Stimulated activated naive B cell treated with anti-CD40 and anti-IgM and Interleukin-4, amounts not matched to agents 10 μg/mL and 1 μg/mL and 100 μg/mL, for 72 hours (primary cell): ENCODE measurements around the gene CDH16.

Experiments used
- ATAC-seq, 2 donors: fragments of 150-1000 bp; cut with Tn5 transposase; replicated peaks; 2 replicates each; pipeline ENCODE4 v1.10.0; 2021; ENCODE audit warnings: moderate library complexity in 1 of 2
- DNase-seq: peaks from one replicate; pipeline ENCODE4 v3.0.0; 2021
- H3K27ac Mint-ChIP-seq: one replicate; pipeline ENCODE4 v1.8.0; 2022; ENCODE audit warnings: mild to moderate bottlenecking, mixed read lengths
- H3K27me3 Mint-ChIP-seq, 2 donors: one replicate each; pipeline ENCODE4 v1.8.0; 2022; ENCODE audit warnings: mixed read lengths in 2 of 2
- H3K36me3 Mint-ChIP-seq, 2 donors: one replicate each; pipeline ENCODE4 v1.8.0; 2022; ENCODE audit warnings: mixed read lengths in 2 of 2, mild to moderate bottlenecking in 1 of 2
- H3K4me1 Mint-ChIP-seq, 2 donors: one replicate each; pipeline ENCODE4 v1.8.0; 2022; ENCODE audit warnings: mixed read lengths in 2 of 2, mild to moderate bottlenecking in 1 of 2
- H3K4me3 Mint-ChIP-seq, 2 donors: one replicate each; pipeline ENCODE4 v1.8.0; 2022; ENCODE audit warnings: mild to moderate bottlenecking in 2 of 2, mixed read lengths in 2 of 2, moderate library complexity in 1 of 2
- H3K9me3 Mint-ChIP-seq, 2 donors: one replicate each; pipeline ENCODE4 v1.8.0; 2022; ENCODE audit warnings: mixed read lengths in 2 of 2, mild to moderate bottlenecking in 1 of 2

CDH16 gene

GRCh38 chr16:66928702-66929388 lies 10.2 kb upstream of the CDH16 start:
- H3K27me3 Mint-ChIP-seq, result peaks cover 14 to 28% of the 10 kb centered on the region in 2 donors
- H3K4me1 Mint-ChIP-seq, result peaks cover 38 to 56% of the 10 kb centered on the region in 2 donors
- H3K9me3 Mint-ChIP-seq, result no peaks in the 10 kb centered on the region
- peaks cover 17 to 37% of the 10 kb centered on the region in 2 donors for H3K36me3 Mint-ChIP-seq
- no peak for ATAC-seq
- no peak for DNase-seq
- peak overlapping the region; percentile 59 for H3K27ac Mint-ChIP-seq
- H3K4me3 Mint-ChIP-seq, result no peak overlapping the region

DNA sequence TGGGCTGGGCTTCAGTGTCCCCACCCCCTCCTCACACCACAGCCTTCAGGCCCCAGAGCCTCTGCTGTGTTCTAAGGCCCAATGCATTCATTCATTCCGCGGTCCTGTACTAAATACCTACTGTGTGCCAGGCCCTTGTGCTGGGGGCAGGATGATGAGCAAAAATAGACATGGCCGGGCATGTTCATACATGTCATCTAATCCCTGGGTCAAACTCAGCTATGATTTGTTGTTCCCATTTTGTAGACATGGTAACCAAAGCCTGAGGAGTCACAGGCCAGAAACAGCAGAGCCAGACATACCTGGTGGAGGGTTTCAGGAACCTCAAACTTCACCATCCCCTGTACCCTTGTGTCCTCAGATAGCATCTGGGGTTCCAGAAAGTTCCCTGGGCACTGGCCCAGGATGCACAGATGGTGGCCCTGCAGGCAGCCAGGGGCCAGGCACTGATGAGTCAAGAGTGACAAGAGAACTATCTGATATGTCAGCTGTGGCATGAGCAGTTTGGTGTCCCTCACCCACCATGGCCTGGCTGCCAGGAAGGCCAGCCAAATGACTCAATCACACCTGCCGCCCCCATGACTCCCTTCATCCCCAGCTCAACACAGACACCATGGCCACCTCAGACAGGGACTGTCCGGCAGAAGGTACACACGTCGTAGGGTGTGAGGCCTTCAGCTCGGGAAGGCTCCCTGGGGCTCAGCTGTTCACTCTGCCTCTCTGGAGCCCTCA lies 9.4 kb upstream of the CDH16 start:
- no peak for ATAC-seq
- Mint-ChIP-seq H3K4me3 (no peak overlapping the region), H3K27me3 (peaks cover 21 to 36% of the 10 kb centered on the region in 2 donors), H3K36me3 (peaks cover 10 to 29% of the 10 kb centered on the region in 2 donors), H3K27ac (no peak overlapping the region), H3K9me3 (no peaks in the 10 kb centered on the region), H3K4me1 (peaks cover 38 to 56% of the 10 kb centered on the region in 2 donors)
- no peak for DNase-seq

- Mint-ChIP-seq H3K4me3 (no peak overlapping the region), H3K4me1 (peaks cover 30 to 48% of the 10 kb centered on the region in 2 donors), H3K27me3 (peaks cover 24 to 39% of the 10 kb centered on the region in 2 donors), H3K27ac (peak overlapping the region; percentile 73), H3K36me3 (peaks cover 5 to 19% of the 10 kb centered on the region in 2 donors), H3K9me3 (no peaks in the 10 kb centered on the region)
- ATAC-seq (peak in 1 of 2 donors; percentile 30), DNase-seq (no peak)
These were observed 8.3 kb upstream of the CDH16 start for GRCh38 chr16:66926961-66927436.

DNA sequence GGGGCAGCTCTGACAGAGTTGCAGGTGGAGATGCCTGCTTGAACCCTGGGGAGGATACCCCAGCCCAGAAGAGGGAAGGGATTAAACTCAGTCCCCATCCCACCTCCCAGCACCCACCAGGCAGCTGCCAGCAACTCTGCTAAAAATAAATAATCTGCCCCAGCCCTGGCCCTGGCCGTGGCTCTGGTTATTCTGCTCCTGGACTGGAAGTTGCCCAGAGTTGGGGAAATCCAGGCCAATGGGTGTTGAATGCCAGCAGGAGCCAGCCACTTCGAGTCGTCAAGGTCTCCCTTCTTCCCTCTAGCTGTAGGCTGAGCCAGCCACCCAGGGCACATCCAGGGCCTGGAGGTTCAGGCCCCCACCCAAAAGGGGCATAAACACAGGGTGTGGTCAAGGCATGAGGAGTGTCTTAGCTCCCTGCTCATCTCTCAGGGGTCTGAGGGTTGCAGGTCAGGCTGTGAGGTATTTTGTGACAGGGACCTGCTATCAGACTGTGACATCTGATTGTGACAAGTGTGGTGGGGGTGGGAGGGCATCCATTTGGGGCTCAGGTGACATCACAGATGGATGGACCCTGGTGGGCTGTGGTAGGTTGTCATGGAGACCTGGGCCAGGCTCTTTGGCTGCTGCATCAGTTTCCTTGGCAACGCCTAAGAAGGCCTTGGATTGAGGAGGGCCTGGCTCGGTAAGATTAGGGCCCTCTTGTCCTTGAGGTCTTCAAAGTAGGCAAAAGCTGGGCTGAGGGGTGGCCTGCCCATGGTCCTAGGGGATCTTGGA lies 7.7 kb upstream of the CDH16 start:
- DNase-seq (no peak), ATAC-seq (no peak)
- peaks cover 28 to 43% of the 10 kb centered on the region in 2 donors for H3K4me1 Mint-ChIP-seq
- peaks cover 26 to 41% of the 10 kb centered on the region in 2 donors for H3K27me3 Mint-ChIP-seq
- H3K9me3 Mint-ChIP-seq, result no peaks in the 10 kb centered on the region
- peaks cover 2 to 15% of the 10 kb centered on the region in 2 donors for H3K36me3 Mint-ChIP-seq
- H3K27ac Mint-ChIP-seq, result no peak overlapping the region
- H3K4me3 Mint-ChIP-seq, result no peak overlapping the region

- H3K27me3 Mint-ChIP-seq, result peaks cover 32 to 45% of the 10 kb centered on the region in 2 donors
- ATAC-seq (peak in 1 of 2 donors; percentile 12), DNase-seq (no peak)
- no peaks in the 10 kb centered on the region for H3K9me3 Mint-ChIP-seq
- peaks cover 28 to 43% of the 10 kb centered on the region in 2 donors for H3K4me1 Mint-ChIP-seq
- H3K27ac Mint-ChIP-seq, result peak within 1 kb of the TSS; percentile 69
- H3K4me3 Mint-ChIP-seq, result peak within 1 kb of the TSS; percentile 77 to 78
- H3K36me3 Mint-ChIP-seq, result peaks cover 2 to 15% of the 10 kb centered on the region in 2 donors
These were observed 6.7 kb upstream of the CDH16 start, which contains the start of gene RRAD for GRCh38 chr16:66925322-66925840. RRAD (minus strand) TSS chr16:66925535; CDS start chr16:66925179, 356 bp downstream.

- Mint-ChIP-seq H3K9me3 (no peaks in the 10 kb centered on the region), H3K27me3 (peaks cover 32 to 46% of the 10 kb centered on the region in 2 donors), H3K36me3 (peaks cover 2 to 11% of the 10 kb centered on the region in 2 donors), H3K4me3 (peak overlapping the region; percentile 77 to 78), H3K27ac (no peak overlapping the region), H3K4me1 (peaks cover 28 to 43% of the 10 kb centered on the region in 2 donors)
- DNase-seq, result no peak
- peak; percentile 49 to 74 for ATAC-seq
These were observed 6.0 kb upstream of the CDH16 start for GRCh38 chr16:66924527-66925321.

GRCh38 chr16:66923866-66924265 lies 5.2 kb upstream of the CDH16 start:
- no peak for DNase-seq
- H3K4me1 Mint-ChIP-seq, result peaks cover 28 to 43% of the 10 kb centered on the region in 2 donors
- H3K27me3 Mint-ChIP-seq, result peaks cover 36 to 54% of the 10 kb centered on the region in 2 donors
- no peak overlapping the region for H3K27ac Mint-ChIP-seq
- ATAC-seq, result no peak
- H3K9me3 Mint-ChIP-seq, result no peaks in the 10 kb centered on the region
- peaks cover 2 to 9% of the 10 kb centered on the region in 2 donors for H3K36me3 Mint-ChIP-seq
- no peak overlapping the region for H3K4me3 Mint-ChIP-seq

DNA sequence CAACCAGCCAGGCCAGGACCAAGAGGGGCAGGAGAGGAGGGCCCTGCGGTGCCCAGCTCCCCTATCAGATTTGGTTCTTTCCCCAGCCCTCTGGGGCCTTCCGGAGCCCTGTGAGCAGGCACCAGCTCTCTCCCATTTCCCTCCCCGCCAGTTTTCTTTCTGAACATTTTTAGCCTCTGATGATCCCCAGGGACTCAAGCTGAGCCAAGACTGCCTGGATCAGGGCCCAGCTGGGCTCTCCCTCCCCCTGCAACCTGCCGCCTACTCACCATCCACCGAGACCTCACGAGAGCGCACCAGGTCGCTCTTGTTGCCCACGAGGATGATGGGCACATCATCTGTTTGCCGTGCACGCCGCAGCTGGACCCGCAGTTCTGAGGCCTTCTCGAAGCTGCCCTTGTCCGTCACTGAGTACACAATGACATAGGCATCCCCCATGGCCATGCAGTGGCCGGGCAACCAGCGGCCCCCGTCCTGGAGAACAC lies 4.6 kb upstream of the CDH16 start:
- H3K27me3 Mint-ChIP-seq, result peaks cover 37 to 55% of the 10 kb centered on the region in 2 donors
- peaks cover 2 to 7% of the 10 kb centered on the region in 2 donors for H3K36me3 Mint-ChIP-seq
- H3K4me3 Mint-ChIP-seq, result peak overlapping the region in 1 of 2 donors; percentile 2
- no peaks in the 10 kb centered on the region for H3K9me3 Mint-ChIP-seq
- ATAC-seq, result peak in 1 of 2 donors; percentile 38
- DNase-seq, result no peak
- H3K27ac Mint-ChIP-seq, result no peak overlapping the region
- H3K4me1 Mint-ChIP-seq, result peaks cover 28 to 43% of the 10 kb centered on the region in 2 donors

GRCh38 chr16:66921729-66922450 lies 3.2 kb upstream of the CDH16 start:
- no peak overlapping the region for H3K4me3 Mint-ChIP-seq
- no peak for DNase-seq
- H3K27me3 Mint-ChIP-seq, result peaks cover 40 to 59% of the 10 kb centered on the region in 2 donors
- no peaks in the 10 kb centered on the region for H3K36me3 Mint-ChIP-seq
- no peak for ATAC-seq
- H3K9me3 Mint-ChIP-seq, result no peaks in the 10 kb centered on the region
- no peak overlapping the region for H3K27ac Mint-ChIP-seq
- H3K4me1 Mint-ChIP-seq, result peaks cover 23 to 33% of the 10 kb centered on the region in 2 donors

DNA sequence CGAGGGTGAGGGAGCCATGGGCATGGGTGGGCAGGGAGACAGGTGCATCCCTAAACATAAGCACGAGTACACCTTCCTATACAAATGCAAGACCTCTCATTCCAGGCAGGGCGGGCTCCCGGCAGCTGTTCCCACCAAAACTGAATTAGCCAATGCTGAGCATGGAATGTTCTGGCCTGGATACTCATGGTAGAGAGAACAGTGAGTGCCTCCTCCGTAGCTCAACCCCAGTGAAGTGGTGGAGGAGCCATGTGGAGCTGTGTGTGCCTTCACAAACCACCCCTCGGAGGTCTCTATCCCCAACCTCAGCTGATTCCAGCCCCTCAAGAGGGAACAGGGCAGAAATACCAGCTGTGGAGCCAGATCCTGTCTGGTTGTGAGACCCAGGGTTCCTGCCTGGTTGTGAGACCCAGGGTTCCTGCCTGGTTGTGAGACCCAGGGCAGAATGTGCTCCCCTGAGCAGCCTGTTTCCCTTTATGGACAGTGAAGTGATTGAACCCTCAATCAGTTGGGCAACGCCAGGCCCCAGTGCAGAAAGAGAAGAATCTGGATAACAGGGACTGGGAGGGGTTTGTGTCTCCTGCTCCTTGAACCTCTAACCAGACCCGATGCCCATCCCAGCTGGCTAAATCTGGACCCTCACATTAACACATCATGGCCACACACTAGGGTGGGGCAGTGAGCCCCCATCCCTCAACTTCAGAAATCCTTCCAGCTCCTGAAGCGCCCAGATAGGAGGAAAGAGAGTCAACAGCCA lies 2.4 kb upstream of the CDH16 start:
- Mint-ChIP-seq H3K27ac (no peak overlapping the region), H3K9me3 (no peaks in the 10 kb centered on the region), H3K36me3 (no peaks in the 10 kb centered on the region), H3K4me1 (peaks cover 20 to 28% of the 10 kb centered on the region in 2 donors), H3K4me3 (no peak overlapping the region), H3K27me3 (peaks cover 40 to 59% of the 10 kb centered on the region in 2 donors)
- DNase-seq, result no peak
- no peak for ATAC-seq

DNA sequence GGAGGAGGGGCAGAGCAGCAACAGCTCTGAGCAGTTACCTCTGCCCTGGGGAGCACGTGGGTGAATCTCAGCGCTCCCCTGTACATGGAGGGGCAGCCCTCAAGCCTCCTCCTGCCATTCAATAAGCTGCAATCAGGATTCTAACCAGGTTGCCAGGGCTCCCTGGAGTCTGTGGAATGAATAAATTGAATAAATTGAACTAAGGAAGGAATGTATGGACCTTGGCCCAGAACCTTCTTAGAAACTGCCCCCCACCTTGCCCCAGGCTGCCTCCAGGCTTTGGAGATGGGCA lies 1.6 kb upstream of the CDH16 start:
- H3K4me1 Mint-ChIP-seq, result peaks cover 14 to 20% of the 10 kb centered on the region in 2 donors
- no peaks in the 10 kb centered on the region for H3K9me3 Mint-ChIP-seq
- no peak overlapping the region for H3K4me3 Mint-ChIP-seq
- DNase-seq (no peak), ATAC-seq (no peak)
- no peak overlapping the region for H3K27ac Mint-ChIP-seq
- no peaks in the 10 kb centered on the region for H3K36me3 Mint-ChIP-seq
- H3K27me3 Mint-ChIP-seq, result peaks cover 32 to 56% of the 10 kb centered on the region in 2 donors

GRCh38 chr16:66919569-66920298 lies 1.0 kb upstream of the CDH16 start:
- Mint-ChIP-seq H3K9me3 (no peaks in the 10 kb centered on the region), H3K4me3 (no peak overlapping the region), H3K27ac (no peak overlapping the region), H3K4me1 (peaks cover 13 to 17% of the 10 kb centered on the region in 2 donors), H3K27me3 (peaks cover 31 to 58% of the 10 kb centered on the region in 2 donors), H3K36me3 (no peaks in the 10 kb centered on the region)
- no peak for ATAC-seq
- DNase-seq, result no peak
